Natural killer cell (primary cell): ENCODE measurements around the gene PPY. TPM values are rescaled to one million over a fixed set of nuclear protein-coding genes. Genes with fewer than 3 reads are reported as not detected.
"Not testable (repeated sequence)": the region's sequence is repeated elsewhere in the genome, so short reads cannot be mapped to it uniquely, and the experiment has no call there.

Experiments
- ATAC-seq, 3 donors: fragments of 150-1000 bp in 2 of 3; fragments of 200-7000 bp in 1 of 3; cut with Tn5 transposase; 1 replicate in 1 of 3; 2 replicates in 2 of 3; pipeline ENCODE4 v1.10.0; 2021; ENCODE audit warnings: mild to moderate bottlenecking in 2 of 3, moderate library complexity in 2 of 3
- DNase-seq, 2 donors: peaks; one replicate each; pipeline versions ENCODE4 v3.0.0 to v3.0.0-alpha.2; 2013 to 2021; ENCODE audit warnings: mixed read lengths in 1 of 2
- H3K27ac ChIP-seq: one replicate; pipeline ENCODE4 v1.5.1; 2013; ENCODE audit warnings: mild to moderate bottlenecking, low read length
- H3K27me3 ChIP-seq: one replicate; pipeline ENCODE4 v1.6.1; 2013; ENCODE audit warnings: low read length; ENCODE audit not compliant: control insufficient read depth, insufficient read depth
- H3K36me3 ChIP-seq: one replicate; pipeline ENCODE4 v1.6.1; 2013; ENCODE audit warnings: low read length; ENCODE audit not compliant: control insufficient read depth, insufficient read depth
- H3K4me1 ChIP-seq: one replicate; pipeline ENCODE4 v1.6.1; 2013; ENCODE audit warnings: low read length; ENCODE audit not compliant: control insufficient read depth, insufficient read depth
- H3K4me3 ChIP-seq: one replicate; pipeline ENCODE4 v1.5.1; 2013; ENCODE audit warnings: low read length
- H3K9me3 ChIP-seq: one replicate; pipeline ENCODE4 v1.6.1; 2013; ENCODE audit warnings: low read length; ENCODE audit not compliant: control insufficient read depth, insufficient read depth
- H3K27ac Mint-ChIP-seq, 2 donors: one replicate each; pipeline ENCODE4 v1.8.0; 2022; ENCODE audit warnings: mild to moderate bottlenecking in 2 of 2, mixed read lengths in 2 of 2, moderate library complexity in 1 of 2
- H3K27me3 Mint-ChIP-seq, 2 donors: one replicate each; pipeline ENCODE4 v1.8.0; 2022; ENCODE audit warnings: low read depth in 2 of 2, mixed read lengths in 2 of 2
- H3K36me3 Mint-ChIP-seq: one replicate; pipeline ENCODE4 v1.8.0; 2022; ENCODE audit warnings: mixed read lengths
- H3K4me1 Mint-ChIP-seq, 2 donors: one replicate each; pipeline ENCODE4 v1.8.0; 2022; ENCODE audit warnings: mixed read lengths in 2 of 2
- H3K4me3 Mint-ChIP-seq: one replicate; pipeline ENCODE4 v1.8.0; 2022; ENCODE audit warnings: mild to moderate bottlenecking, moderate library complexity, mixed read lengths
- H3K9me3 Mint-ChIP-seq, 2 donors: one replicate each; pipeline ENCODE4 v1.8.0; 2022; ENCODE audit warnings: mixed read lengths in 2 of 2
- WGBS: methylation state at CpG from one replicate; pipeline ENCODE4 v1.1.7; 2013; ENCODE audit warnings: missing lambda C conversion rate; ENCODE audit not compliant: insufficient coverage; 5-methylcytosine and 5-hydroxymethylcytosine counted together
- intact Hi-C: fragments of 100-400 bp; cut with micrococcal nuclease; formaldehyde crosslinking; loops from one replicate; pipeline ENCODE4 v1.14.2; 2022
- total RNA-seq, 4 donors: library from RNA; stranded (reverse); fragments of 120-200 nt in 1 of 4; gene quantifications; one replicate each; pipeline versions ENCODE4 v1.2.3 to v1.2.4, GENCODE V29; 2013 to 2022
- TF ChIP-seq, protein P1 (sequence below): fragments of 200-600 bp; IDR thresholded peaks from one replicate; pipeline ENCODE4 v1.8.0; 2022; ENCODE audit warnings: antibody characterized with exemption

The PPY gene
- total RNA-seq, 3 donors from 2014 or later (not counting 1 experiment from before 2014, with no cell fraction given): not detected

DNA sequence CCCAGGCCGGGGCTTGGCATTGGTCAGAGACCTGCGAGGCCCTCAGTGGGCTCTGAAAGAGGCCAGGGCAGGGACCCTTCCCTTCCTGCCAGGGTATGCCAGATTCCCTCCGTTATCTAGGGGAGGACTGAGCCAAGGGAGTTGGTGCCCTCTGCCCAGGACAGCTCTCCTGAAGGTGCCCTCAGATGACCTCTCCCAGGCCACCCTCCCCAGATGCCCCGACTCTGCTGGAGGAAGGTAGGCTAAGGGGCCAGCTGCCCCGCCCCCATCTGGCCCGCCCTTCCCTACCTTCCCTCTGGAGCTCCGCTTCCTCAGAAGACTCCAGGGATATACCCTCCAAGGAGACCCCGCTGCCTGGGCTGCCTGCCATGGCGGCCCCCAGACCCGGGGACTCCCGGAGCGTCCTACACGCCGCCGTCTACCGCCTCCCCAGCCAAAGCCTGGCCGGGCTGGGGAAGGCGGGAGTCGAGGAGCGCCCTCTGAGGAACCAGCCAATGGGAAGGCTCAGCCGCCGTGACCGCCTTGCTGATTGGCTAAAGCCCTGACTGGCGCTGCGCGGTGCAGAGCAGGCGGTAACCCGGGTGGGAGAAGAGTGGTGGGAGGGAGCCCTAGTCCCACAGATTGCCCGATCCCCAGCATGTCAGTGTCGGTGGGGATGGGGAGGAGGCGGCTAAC lies 42.0 kb downstream of the PPY start:
- intact Hi-C loops: no loop called here
- WGBS: 5% methylated on average over 31 of the region's 31 CpGs
- Mint-ChIP-seq H3K9me3 (no peaks in the 10 kb centered on the region), H3K36me3 (no peaks in the 10 kb centered on the region), H3K27ac (peak overlapping the region in 1 of 2 donors; percentile 74), H3K4me3 (peak overlapping the region; percentile 53), H3K27me3 (peaks cover 30 to 56% of the 10 kb centered on the region in 2 donors), H3K4me1 (peaks cover 0 to 16% of the 10 kb centered on the region in 2 donors)
- no peak overlapping the region for H3K27ac ChIP-seq
- H3K27me3 ChIP-seq: peaks cover 13% of the 10 kb centered on the region
- no peaks in the 10 kb centered on the region for H3K9me3 ChIP-seq
- H3K4me1 ChIP-seq: peaks cover 11% of the 10 kb centered on the region
- no peak overlapping the region for H3K4me3 ChIP-seq
- peak; percentile 86 to 99 (median 99) for ATAC-seq
- DNase-seq: peak; percentile 53 to 85
- TF ChIP-seq, protein P1, sequence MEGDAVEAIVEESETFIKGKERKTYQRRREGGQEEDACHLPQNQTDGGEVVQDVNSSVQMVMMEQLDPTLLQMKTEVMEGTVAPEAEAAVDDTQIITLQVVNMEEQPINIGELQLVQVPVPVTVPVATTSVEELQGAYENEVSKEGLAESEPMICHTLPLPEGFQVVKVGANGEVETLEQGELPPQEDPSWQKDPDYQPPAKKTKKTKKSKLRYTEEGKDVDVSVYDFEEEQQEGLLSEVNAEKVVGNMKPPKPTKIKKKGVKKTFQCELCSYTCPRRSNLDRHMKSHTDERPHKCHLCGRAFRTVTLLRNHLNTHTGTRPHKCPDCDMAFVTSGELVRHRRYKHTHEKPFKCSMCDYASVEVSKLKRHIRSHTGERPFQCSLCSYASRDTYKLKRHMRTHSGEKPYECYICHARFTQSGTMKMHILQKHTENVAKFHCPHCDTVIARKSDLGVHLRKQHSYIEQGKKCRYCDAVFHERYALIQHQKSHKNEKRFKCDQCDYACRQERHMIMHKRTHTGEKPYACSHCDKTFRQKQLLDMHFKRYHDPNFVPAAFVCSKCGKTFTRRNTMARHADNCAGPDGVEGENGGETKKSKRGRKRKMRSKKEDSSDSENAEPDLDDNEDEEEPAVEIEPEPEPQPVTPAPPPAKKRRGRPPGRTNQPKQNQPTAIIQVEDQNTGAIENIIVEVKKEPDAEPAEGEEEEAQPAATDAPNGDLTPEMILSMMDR: no peak
- H3K36me3 ChIP-seq: no peaks in the 10 kb centered on the region

GRCh38 chr17:43898446-43898845 lies 43.8 kb downstream of the PPY start:
- H3K27me3 Mint-ChIP-seq: peaks cover 20 to 43% of the 10 kb centered on the region in 2 donors
- H3K4me3 Mint-ChIP-seq: no peak overlapping the region
- no peak overlapping the region for H3K27ac Mint-ChIP-seq
- TF ChIP-seq, protein P1: no peak
- H3K27me3 ChIP-seq: peaks cover 13% of the 10 kb centered on the region
- no CpG with 5 or more reads among the region's 1 CpG for WGBS
- ATAC-seq (no peak), DNase-seq (no peak)
- H3K36me3 ChIP-seq: no peaks in the 10 kb centered on the region
- no peaks in the 10 kb centered on the region for H3K9me3 Mint-ChIP-seq
- intact Hi-C loops: no loop called here
- H3K27ac ChIP-seq: no peak overlapping the region
- no peaks in the 10 kb centered on the region for H3K9me3 ChIP-seq
- H3K36me3 Mint-ChIP-seq: no peaks in the 10 kb centered on the region
- peaks cover 11% of the 10 kb centered on the region for H3K4me1 ChIP-seq
- H3K4me1 Mint-ChIP-seq: peaks cover 0 to 16% of the 10 kb centered on the region in 2 donors
- no peak overlapping the region for H3K4me3 ChIP-seq

DNA sequence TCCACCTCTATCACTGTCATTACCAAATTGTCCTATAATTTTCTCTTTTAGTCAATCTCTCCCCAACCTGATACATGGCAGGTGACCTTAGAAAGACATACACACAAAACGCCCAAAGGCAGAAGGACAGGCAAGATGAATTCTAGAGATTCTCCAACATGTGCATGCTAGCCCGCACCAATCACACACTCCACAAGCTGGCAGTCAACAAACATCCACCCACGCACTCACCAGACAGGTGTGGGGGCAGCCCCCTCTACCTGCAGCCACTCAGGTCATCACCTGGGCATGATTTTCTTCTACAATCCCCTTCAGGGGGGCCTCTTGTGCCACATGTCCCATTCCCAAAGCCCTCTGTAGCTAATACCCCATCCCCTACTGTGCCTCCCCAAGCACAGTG lies 44.4 kb downstream of the PPY start:
- Histone ChIP-seq H3K36me3 (no peaks in the 10 kb centered on the region), H3K27me3 (peaks cover 13% of the 10 kb centered on the region), H3K27ac (no peak overlapping the region), H3K4me3 (no peak overlapping the region), H3K9me3 (no peaks in the 10 kb centered on the region), H3K4me1 (peaks cover 11% of the 10 kb centered on the region)
- TF ChIP-seq, protein P1: no peak
- Mint-ChIP-seq H3K9me3 (no peaks in the 10 kb centered on the region), H3K27ac (no peak overlapping the region), H3K27me3 (peaks cover 20 to 45% of the 10 kb centered on the region in 2 donors), H3K4me3 (no peak overlapping the region), H3K4me1 (peaks cover 0 to 16% of the 10 kb centered on the region in 2 donors), H3K36me3 (no peaks in the 10 kb centered on the region)
- 92% methylated on average over 3 of the region's 3 CpGs for WGBS
- intact Hi-C loops: no loop called here
- DNase-seq (no peak), ATAC-seq (no peak)

DNA sequence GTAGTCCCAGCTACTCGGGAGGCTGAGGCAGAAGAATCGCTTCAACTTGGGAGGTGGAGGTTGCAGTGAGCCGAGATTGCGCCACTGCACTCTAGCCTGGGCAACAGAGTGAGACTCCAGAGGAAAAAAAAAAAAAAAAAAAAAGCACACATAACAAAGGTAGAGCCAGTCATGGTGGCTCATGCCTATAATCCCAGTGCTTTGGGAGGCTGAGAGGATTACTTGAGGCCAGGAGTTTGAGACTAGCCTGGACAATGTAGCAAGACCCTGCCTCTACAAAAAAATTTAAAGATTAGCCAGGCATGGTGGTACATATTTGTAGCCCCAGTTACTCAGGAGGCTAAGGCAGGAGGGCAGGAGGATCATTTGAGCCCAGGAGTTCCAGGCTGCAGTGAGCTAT lies 47.8 kb downstream of the PPY start:
- H3K27me3 ChIP-seq, H3K36me3 ChIP-seq, intact Hi-C loops, H3K4me3 ChIP-seq, H3K27ac Mint-ChIP-seq, H3K4me1 Mint-ChIP-seq, H3K9me3 Mint-ChIP-seq, H3K4me1 ChIP-seq, ATAC-seq, H3K27ac ChIP-seq, H3K36me3 Mint-ChIP-seq, DNase-seq, H3K9me3 ChIP-seq, H3K4me3 Mint-ChIP-seq: not testable (repeated sequence)
- H3K27me3 Mint-ChIP-seq: peaks cover 20 to 30% of the 10 kb centered on the region in 2 donors
- WGBS: 100% methylated on average over 3 of the region's 4 CpGs
